WTC11 (cell line): ENCODE results near the gene PPFIBP1.

ENCODE experiments used
- ATF1 ChIP-seq: sonication (generic); formaldehyde crosslinking; IDR thresholded peaks from 2 replicates; pipeline ENCODE4 v1.8.1; 2023; ENCODE audit warnings: mild to moderate bottlenecking, moderate library complexity, missing genetic modification reagents
- CREB1 ChIP-seq: sonication (generic); formaldehyde crosslinking; IDR thresholded peaks from 2 replicates; pipeline ENCODE4 v1.8.0; 2023; ENCODE audit warnings: mild to moderate bottlenecking, missing genetic modification reagents
- GABPB1 ChIP-seq: sonication (generic); formaldehyde crosslinking; IDR thresholded peaks from 2 replicates; pipeline ENCODE4 v1.8.1; 2023; ENCODE audit warnings: mild to moderate bottlenecking, missing genetic modification reagents
- IRF2 ChIP-seq: sonication (generic); formaldehyde crosslinking; IDR thresholded peaks from 2 replicates; pipeline ENCODE4 v1.8.0; 2022; ENCODE audit warnings: low read depth, missing genetic modification reagents, borderline replicate concordance
- TCF7 ChIP-seq: sonication (generic); formaldehyde crosslinking; IDR thresholded peaks from 2 replicates; pipeline ENCODE4 v1.8.0; 2022; ENCODE audit warnings: mild to moderate bottlenecking, low read depth, missing genetic modification reagents, moderate library complexity
- TF ChIP-seq, protein P1 (sequence below): fragments of 200-600 bp; IDR thresholded peaks from 2 replicates; pipeline ENCODE4 v1.8.0; 2022; ENCODE audit warnings: antibody characterized with exemption
- TF ChIP-seq, protein P2 (sequence below): sonication (generic); formaldehyde crosslinking; IDR thresholded peaks from 2 replicates; pipeline ENCODE4 v1.8.1; 2023; ENCODE audit warnings: mild to moderate bottlenecking, missing genetic modification reagents

DNA sequence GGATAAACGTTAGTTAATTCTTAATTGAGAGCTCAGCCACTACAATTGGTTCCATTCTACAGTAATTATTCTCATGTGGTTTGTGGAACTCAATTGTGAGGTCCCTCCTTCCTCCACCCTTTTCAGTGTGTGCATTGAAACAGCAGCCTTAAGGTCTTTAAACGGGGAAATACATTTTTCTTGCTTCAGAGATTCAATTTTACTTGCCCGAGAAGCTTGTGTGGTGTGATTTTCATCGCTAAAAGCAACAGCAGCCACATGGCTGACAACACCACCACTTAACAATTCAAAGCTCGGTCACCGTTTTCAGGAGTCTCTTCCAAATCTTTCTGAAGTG lies 733 bp upstream of the PPFIBP1 start:
- TF ChIP-seq, protein P1, sequence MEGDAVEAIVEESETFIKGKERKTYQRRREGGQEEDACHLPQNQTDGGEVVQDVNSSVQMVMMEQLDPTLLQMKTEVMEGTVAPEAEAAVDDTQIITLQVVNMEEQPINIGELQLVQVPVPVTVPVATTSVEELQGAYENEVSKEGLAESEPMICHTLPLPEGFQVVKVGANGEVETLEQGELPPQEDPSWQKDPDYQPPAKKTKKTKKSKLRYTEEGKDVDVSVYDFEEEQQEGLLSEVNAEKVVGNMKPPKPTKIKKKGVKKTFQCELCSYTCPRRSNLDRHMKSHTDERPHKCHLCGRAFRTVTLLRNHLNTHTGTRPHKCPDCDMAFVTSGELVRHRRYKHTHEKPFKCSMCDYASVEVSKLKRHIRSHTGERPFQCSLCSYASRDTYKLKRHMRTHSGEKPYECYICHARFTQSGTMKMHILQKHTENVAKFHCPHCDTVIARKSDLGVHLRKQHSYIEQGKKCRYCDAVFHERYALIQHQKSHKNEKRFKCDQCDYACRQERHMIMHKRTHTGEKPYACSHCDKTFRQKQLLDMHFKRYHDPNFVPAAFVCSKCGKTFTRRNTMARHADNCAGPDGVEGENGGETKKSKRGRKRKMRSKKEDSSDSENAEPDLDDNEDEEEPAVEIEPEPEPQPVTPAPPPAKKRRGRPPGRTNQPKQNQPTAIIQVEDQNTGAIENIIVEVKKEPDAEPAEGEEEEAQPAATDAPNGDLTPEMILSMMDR, result no peak
- no peak for TF ChIP-seq ATF1 (CRISPR knock-in tag)
- no peak for TF ChIP-seq CREB1 (CRISPR knock-in tag)
- TF ChIP-seq, protein P2, sequence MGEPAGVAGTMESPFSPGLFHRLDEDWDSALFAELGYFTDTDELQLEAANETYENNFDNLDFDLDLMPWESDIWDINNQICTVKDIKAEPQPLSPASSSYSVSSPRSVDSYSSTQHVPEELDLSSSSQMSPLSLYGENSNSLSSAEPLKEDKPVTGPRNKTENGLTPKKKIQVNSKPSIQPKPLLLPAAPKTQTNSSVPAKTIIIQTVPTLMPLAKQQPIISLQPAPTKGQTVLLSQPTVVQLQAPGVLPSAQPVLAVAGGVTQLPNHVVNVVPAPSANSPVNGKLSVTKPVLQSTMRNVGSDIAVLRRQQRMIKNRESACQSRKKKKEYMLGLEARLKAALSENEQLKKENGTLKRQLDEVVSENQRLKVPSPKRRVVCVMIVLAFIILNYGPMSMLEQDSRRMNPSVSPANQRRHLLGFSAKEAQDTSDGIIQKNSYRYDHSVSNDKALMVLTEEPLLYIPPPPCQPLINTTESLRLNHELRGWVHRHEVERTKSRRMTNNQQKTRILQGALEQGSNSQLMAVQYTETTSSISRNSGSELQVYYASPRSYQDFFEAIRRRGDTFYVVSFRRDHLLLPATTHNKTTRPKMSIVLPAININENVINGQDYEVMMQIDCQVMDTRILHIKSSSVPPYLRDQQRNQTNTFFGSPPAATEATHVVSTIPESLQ, result no peak
- no peak for TF ChIP-seq GABPB1 (CRISPR knock-in tag)
- TF ChIP-seq TCF7 (CRISPR knock-in tag), result no peak
- no peak for TF ChIP-seq IRF2 (CRISPR knock-in tag)
